ENCODE results near the gene PTN. TPM values are rescaled to one million over a fixed set of nuclear protein-coding genes. Genes with fewer than 3 reads are reported as not detected.

The PTN gene, protein sequence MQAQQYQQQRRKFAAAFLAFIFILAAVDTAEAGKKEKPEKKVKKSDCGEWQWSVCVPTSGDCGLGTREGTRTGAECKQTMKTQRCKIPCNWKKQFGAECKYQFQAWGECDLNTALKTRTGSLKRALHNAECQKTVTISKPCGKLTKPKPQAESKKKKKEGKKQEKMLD
- total RNA-seq (2014; rRNA removed; shearing (Covaris generic)) (not detected in 2 replicates), total RNA-seq (2022) (not detected in 2 replicates), Bru-seq, nascent RNA (not detected), BruChase-seq, experiment 1, labeled RNA remaining after a 6-hour chase (not detected), BruChase-seq, experiment 2, labeled RNA remaining after a 2-hour chase (not detected)
- long read RNA-seq, result 0 reads

- ChIA-PET POLR2A (no interaction called here), CTCF (ENCODE audit: unreplicated experiment) (no interaction called here)
- no peak for DNase-seq (ENCODE audit: low spot score)
- Histone ChIP-seq H3K4me2 (ENCODE audit: low read length) (no peak within 1 kb of the TSS), H3K9me3 (ENCODE audit: low read length) (no peaks in the 10 kb centered on the region), H2AFZ (ENCODE audit: low read length) (no peak within 1 kb of the TSS), H3K27ac (ENCODE audit: low read depth, low read length, poor library complexity, severe bottlenecking) (no peak within 1 kb of the TSS), H3K36me3 (ENCODE audit: insufficient read depth, low read length) (no peaks in the 10 kb centered on the region), H4K20me1 (ENCODE audit: insufficient read depth, low read length) (no peaks in the 10 kb centered on the region), H3K79me2 (ENCODE audit: insufficient read depth, low read depth, low read length) (no peaks in the 10 kb centered on the region), H3K4me3 (ENCODE audit: low read depth, low read length, poor library complexity, severe bottlenecking) (no peak within 1 kb of the TSS), H3K9me2 (ENCODE audit: insufficient read depth, low read length) (no peaks in the 10 kb centered on the region), H3K4me1 (ENCODE audit: insufficient read depth, low read length, poor library complexity, severe bottlenecking) (no peaks in the 10 kb centered on the region)
- TF ChIP-seq EZH2phosphoT487 (IDR thresholded peaks at IDR 0.05; ENCODE audit: borderline replicate concordance, low read depth, low read length), result no peak
- TF ChIP-seq CTCF (conservative IDR thresholded peaks at IDR 0.05; ENCODE audit: low read length), result no peak
- no TSS peak for BruUV-seq (replicated peaks)
- intact Hi-C loops (cut with micrococcal nuclease; ENCODE audit: unreplicated experiment), result no loop called here
Measured at GRCh38 chr7:137343281-137343841, at the start of gene PTN. Gene PTN, minus strand, starts transcription at chr7:137343733. Its CDS starts 88,760 bp downstream, at chr7:137254973.

DNA sequence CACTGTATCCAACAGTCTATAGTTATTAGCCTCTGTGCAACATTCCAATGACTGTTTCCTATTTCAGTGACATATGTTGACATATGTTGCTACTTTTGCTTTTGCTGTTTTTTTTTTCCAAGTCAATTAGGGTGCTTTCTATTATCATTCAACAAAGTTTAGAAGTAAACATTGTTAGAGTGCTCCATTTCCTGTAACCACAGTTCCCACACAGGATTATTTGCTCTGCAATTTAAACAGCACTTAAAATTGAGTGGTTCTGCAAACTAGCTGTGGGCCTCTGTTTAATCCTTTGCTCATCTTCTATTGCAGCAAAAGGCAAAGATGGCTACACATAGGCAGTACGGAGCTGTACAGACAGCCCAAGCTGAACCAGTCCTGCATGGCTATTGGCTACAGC lies 46.5 kb upstream of the PTN start:
- Histone ChIP-seq H3K79me2 (ENCODE audit: insufficient read depth, low read depth, low read length) (no peaks in the 10 kb centered on the region), H3K4me3 (ENCODE audit: low read depth, low read length, poor library complexity, severe bottlenecking) (no peak overlapping the region), H3K9me3 (ENCODE audit: low read length) (no peaks in the 10 kb centered on the region), H3K36me3 (ENCODE audit: insufficient read depth, low read length) (no peaks in the 10 kb centered on the region), H2AFZ (ENCODE audit: low read length) (no peak overlapping the region), H3K4me1 (ENCODE audit: insufficient read depth, low read length, poor library complexity, severe bottlenecking) (no peaks in the 10 kb centered on the region), H3K4me2 (ENCODE audit: low read length) (no peak overlapping the region), H3K9me2 (ENCODE audit: insufficient read depth, low read length) (no peaks in the 10 kb centered on the region), H3K27ac (ENCODE audit: low read depth, low read length, poor library complexity, severe bottlenecking) (no peak overlapping the region), H4K20me1 (ENCODE audit: insufficient read depth, low read length) (no peaks in the 10 kb centered on the region)
- no TSS peak for BruUV-seq (replicated peaks)
- intact Hi-C loops (cut with micrococcal nuclease; ENCODE audit: unreplicated experiment), result no loop called here
- TF ChIP-seq CTCF (conservative IDR thresholded peaks at IDR 0.05; ENCODE audit: low read length) (no peak), EZH2phosphoT487 (IDR thresholded peaks at IDR 0.05; ENCODE audit: borderline replicate concordance, low read depth, low read length) (no peak)
- ChIA-PET POLR2A (interaction anchor here (0.8 kb wide), 1 partner anchor 17 kb away, joined by 3 read pairs; no protein-coding TSS in a partner anchor), CTCF (ENCODE audit: unreplicated experiment) (no interaction called here)
- no peak for DNase-seq (ENCODE audit: low spot score)

DNA sequence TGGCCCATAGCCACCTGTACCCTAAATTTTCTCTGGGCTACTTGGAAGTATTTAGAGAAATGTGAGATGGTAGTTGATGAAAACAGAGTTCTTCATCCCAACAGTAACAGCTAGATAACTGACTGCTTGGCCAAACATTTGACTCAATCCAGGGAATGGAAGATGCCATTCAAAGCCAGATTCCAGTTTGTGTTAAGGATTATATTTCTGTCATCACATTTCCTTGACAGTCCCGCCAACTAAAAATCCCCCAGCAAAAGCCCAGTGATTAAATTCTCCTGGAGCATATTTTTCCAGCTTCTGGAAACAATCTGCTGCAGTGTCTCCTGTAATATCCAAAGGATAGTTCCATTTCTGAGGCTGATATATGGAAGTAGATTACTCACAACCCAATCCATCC lies 45.4 kb upstream of the PTN start:
- intact Hi-C loops (cut with micrococcal nuclease; ENCODE audit: unreplicated experiment), result no loop called here
- POLR2A ChIA-PET, result interaction anchor here (0.6 to 0.7 kb wide), 2 partner anchors 462 to 1991 kb away, joined by 3 read pairs; no protein-coding TSS in a partner anchor
- no peak overlapping the region for H3K27ac ChIP-seq (ENCODE audit: low read depth, low read length, poor library complexity, severe bottlenecking)

More for the DNA sequence above, 45.4 kb upstream of the PTN start:
- Histone ChIP-seq H3K4me1 (ENCODE audit: insufficient read depth, low read length, poor library complexity, severe bottlenecking) (no peaks in the 10 kb centered on the region), H3K79me2 (ENCODE audit: insufficient read depth, low read depth, low read length) (no peaks in the 10 kb centered on the region), H3K9me2 (ENCODE audit: insufficient read depth, low read length) (no peaks in the 10 kb centered on the region), H3K4me2 (ENCODE audit: low read length) (no peak overlapping the region), H3K36me3 (ENCODE audit: insufficient read depth, low read length) (no peaks in the 10 kb centered on the region), H2AFZ (ENCODE audit: low read length) (no peak overlapping the region), H4K20me1 (ENCODE audit: insufficient read depth, low read length) (no peaks in the 10 kb centered on the region), H3K4me3 (ENCODE audit: low read depth, low read length, poor library complexity, severe bottlenecking) (no peak overlapping the region), H3K9me3 (ENCODE audit: low read length) (no peaks in the 10 kb centered on the region)
- BruUV-seq (replicated peaks), result no TSS peak
- no peak for DNase-seq (ENCODE audit: low spot score)
- TF ChIP-seq EZH2phosphoT487 (IDR thresholded peaks at IDR 0.05; ENCODE audit: borderline replicate concordance, low read depth, low read length) (no peak), CTCF (conservative IDR thresholded peaks at IDR 0.05; ENCODE audit: low read length) (no peak)
- CTCF ChIA-PET (ENCODE audit: unreplicated experiment), result no interaction called here

Data from OCI-LY7 (cell line).